Activated naive CD4-positive, alpha-beta T cell treated with anti-CD3 and anti-CD28 coated beads for 36 hours (primary cell): ENCODE measurements around the gene ARSI. TPM values are rescaled to one million over a fixed set of nuclear protein-coding genes. Genes with fewer than 3 reads are reported as not detected.

Source experiments
- CTCF ChIA-PET: fragments of 350-600 bp; sonication (Branson Sonifier 250); formaldehyde crosslinking; loops from one replicate; lab custom pipeline; 2021; ENCODE audit warnings: antibody characterized with exemption; lab: Charles Lee
- DNase-seq: peaks from one replicate; pipeline ENCODE4 v3.0.0-alpha.2; 2020
- H3K27ac Mint-ChIP-seq: one replicate; pipeline ENCODE4 v1.8.0; 2021; ENCODE audit warnings: mild to moderate bottlenecking, mixed read lengths
- H3K27me3 Mint-ChIP-seq: one replicate; pipeline ENCODE4 v1.8.0; 2021; ENCODE audit warnings: low read depth, mixed read lengths
- H3K36me3 Mint-ChIP-seq: one replicate; pipeline ENCODE4 v1.8.0; 2021; ENCODE audit warnings: low read depth, mixed read lengths
- H3K4me1 Mint-ChIP-seq: one replicate; pipeline ENCODE4 v1.8.0; 2021; ENCODE audit warnings: low read depth, mixed read lengths
- H3K4me3 Mint-ChIP-seq: one replicate; pipeline ENCODE4 v1.8.0; 2021; ENCODE audit warnings: mild to moderate bottlenecking, moderate library complexity, mixed read lengths
- H3K9me3 Mint-ChIP-seq: one replicate; pipeline ENCODE4 v1.8.0; 2021; ENCODE audit warnings: mixed read lengths
- intact Hi-C: fragments of 100-400 bp; cut with micrococcal nuclease; formaldehyde crosslinking; loops from one replicate; pipeline ENCODE4 v1.15.1; 2023
- total RNA-seq, 2 experiments: library from RNA; stranded (reverse); gene quantifications; one replicate each; pipeline ENCODE4 v1.2.3, GENCODE V29; 2021

Gene ARSI
- total RNA-seq, result not detected

DNA sequence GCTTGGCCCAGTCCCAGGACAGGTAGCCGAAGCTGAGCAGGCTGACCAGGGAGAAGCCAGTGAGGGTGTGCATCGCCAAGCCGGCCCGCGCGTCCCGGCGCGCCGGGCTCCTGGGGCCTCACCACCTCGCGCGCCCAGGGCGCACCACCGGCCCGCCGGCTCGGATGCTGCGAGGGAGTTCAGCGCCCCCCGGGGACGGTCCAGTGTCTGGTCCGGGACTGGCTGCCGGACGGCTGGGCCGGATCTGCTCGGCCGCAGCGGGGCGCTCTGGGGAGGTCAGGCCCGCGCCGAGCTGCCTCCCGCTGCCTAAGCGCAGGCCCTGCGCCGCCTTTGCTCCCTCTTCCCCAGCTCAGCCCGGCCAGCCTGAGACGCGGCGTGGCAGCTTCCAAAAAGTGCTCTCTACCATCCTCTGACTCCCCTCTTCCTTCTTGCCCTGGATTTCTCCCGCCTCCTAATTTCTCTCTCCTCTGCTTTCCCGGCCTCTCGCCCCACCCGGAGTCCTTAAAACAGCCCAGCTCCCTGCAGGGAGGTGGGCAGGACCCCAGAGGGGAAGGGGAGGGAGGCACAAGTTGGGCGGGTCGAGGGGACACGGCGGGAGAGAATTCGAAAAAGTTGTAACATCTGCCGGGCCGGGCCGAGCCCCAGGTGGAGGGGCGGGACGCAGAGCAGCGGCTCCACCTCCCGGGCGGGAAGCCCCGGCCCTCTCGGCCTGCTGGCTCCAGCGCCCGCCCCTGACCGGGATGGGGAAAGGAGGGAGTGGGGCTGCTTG, at the start of gene ARSI:
ARSI (minus strand) TSS at position 605 of the 769 bp plus-strand sequence; CDS start at position 73, 532 bp downstream.
- intact Hi-C loops, result no loop called here
- Mint-ChIP-seq H3K4me1 (peaks cover 2% of the 10 kb centered on the region), H3K27ac (no peak within 1 kb of the TSS), H3K27me3 (peaks cover 28% of the 10 kb centered on the region), H3K36me3 (no peaks in the 10 kb centered on the region), H3K9me3 (no peaks in the 10 kb centered on the region), H3K4me3 (no peak within 1 kb of the TSS)
- no peak for DNase-seq
- CTCF ChIA-PET, result interaction anchor here (0.5 kb wide), 1 partner anchor 413 kb away, joined by 3 read pairs; no protein-coding TSS in a partner anchor

- H3K4me1 Mint-ChIP-seq, result peaks cover 8% of the 10 kb centered on the region
- peak overlapping the region; percentile 28 for H3K27ac Mint-ChIP-seq
- no peaks in the 10 kb centered on the region for H3K9me3 Mint-ChIP-seq
- peak; percentile 81 for DNase-seq
- H3K36me3 Mint-ChIP-seq, result no peaks in the 10 kb centered on the region
- CTCF ChIA-PET, result interaction anchor here (0.6 to 1.8 kb wide), 11 partner anchors 8 to 311 kb away, joined by 3 to 12 read pairs (median 3); no protein-coding TSS in a partner anchor
- intact Hi-C loops, result loop anchor here (1.0 to 2.0 kb wide), 5 partner anchors 78 to 220 kb away; no protein-coding TSS in a partner anchor
- no peaks in the 10 kb centered on the region for H3K27me3 Mint-ChIP-seq
- H3K4me3 Mint-ChIP-seq, result no peak overlapping the region
These were observed 48.0 kb upstream of the ARSI start for GRCh38 chr5:150350524-150351344.

DNA sequence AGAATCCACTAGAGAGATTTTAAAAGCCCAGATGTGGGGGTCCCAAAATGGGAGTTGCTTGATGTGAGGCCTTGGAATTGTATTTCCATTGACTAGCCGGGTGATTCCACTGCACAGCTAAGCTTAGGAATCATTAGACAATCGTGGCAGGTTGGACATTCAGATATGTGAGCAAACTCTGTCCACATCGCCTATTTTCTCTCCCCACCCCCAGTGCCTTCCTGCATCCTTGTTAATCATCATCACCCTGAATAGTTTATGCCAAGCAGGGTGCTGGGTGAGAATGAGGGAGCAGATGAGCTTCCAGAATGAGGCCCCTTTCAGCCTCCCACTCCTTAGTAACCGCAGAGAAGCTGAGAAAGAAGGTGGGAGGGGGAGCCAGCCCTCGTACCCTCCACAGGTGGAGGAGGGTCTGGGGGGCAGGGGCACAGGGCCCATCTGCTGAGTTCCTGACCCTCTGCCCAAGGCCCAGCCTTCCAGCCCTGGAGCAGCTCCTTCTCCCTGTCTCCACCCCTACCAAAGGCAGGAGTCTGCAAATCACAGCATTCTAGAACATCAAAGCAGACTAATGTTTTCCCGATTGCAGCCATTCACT, 47.1 kb upstream of the ARSI start:
- Mint-ChIP-seq H3K27ac (no peak overlapping the region), H3K9me3 (no peaks in the 10 kb centered on the region), H3K4me1 (peaks cover 8% of the 10 kb centered on the region), H3K27me3 (no peaks in the 10 kb centered on the region), H3K36me3 (no peaks in the 10 kb centered on the region), H3K4me3 (no peak overlapping the region)
- intact Hi-C loops, result loop anchor here (1.0 to 2.0 kb wide), 5 partner anchors 77 to 219 kb away; no protein-coding TSS in a partner anchor
- CTCF ChIA-PET, result interaction anchor here (0.7 to 1.8 kb wide), 6 partner anchors 15 to 310 kb away, joined by 3 to 9 read pairs (median 4); no protein-coding TSS in a partner anchor
- DNase-seq, result no peak

- Mint-ChIP-seq H3K27ac (no peak overlapping the region), H3K27me3 (no peaks in the 10 kb centered on the region), H3K9me3 (no peaks in the 10 kb centered on the region), H3K4me1 (peaks cover 8% of the 10 kb centered on the region), H3K4me3 (no peak overlapping the region), H3K36me3 (no peaks in the 10 kb centered on the region)
- CTCF ChIA-PET, result interaction anchor here (0.6 to 1.1 kb wide), 2 partner anchors 111 to 711 kb away, joined by 3 to 4 read pairs; no protein-coding TSS in a partner anchor
- intact Hi-C loops, result no loop called here
- DNase-seq, result no peak
These were observed 44.7 kb upstream of the ARSI start for GRCh38 chr5:150347451-150347850.

- H3K4me3 Mint-ChIP-seq, result no peak overlapping the region
- no peaks in the 10 kb centered on the region for H3K9me3 Mint-ChIP-seq
- H3K36me3 Mint-ChIP-seq, result no peaks in the 10 kb centered on the region
- peaks cover 8% of the 10 kb centered on the region for H3K4me1 Mint-ChIP-seq
- intact Hi-C loops, result no loop called here
- DNase-seq, result no peak
- CTCF ChIA-PET, result interaction anchor here (0.6 kb wide), 1 partner anchor 710 kb away, joined by 3 read pairs; no protein-coding TSS in a partner anchor
- no peaks in the 10 kb centered on the region for H3K27me3 Mint-ChIP-seq
- H3K27ac Mint-ChIP-seq, result no peak overlapping the region
These were observed 44.3 kb upstream of the ARSI start for GRCh38 chr5:150347003-150347402.

GRCh38 chr5:150346592-150346991, 43.9 kb upstream of the ARSI start:
- no peaks in the 10 kb centered on the region for H3K36me3 Mint-ChIP-seq
- no peak overlapping the region for H3K4me3 Mint-ChIP-seq
- no peak overlapping the region for H3K27ac Mint-ChIP-seq
- peaks cover 8% of the 10 kb centered on the region for H3K4me1 Mint-ChIP-seq
- no peaks in the 10 kb centered on the region for H3K27me3 Mint-ChIP-seq
- DNase-seq, result no peak
- no peaks in the 10 kb centered on the region for H3K9me3 Mint-ChIP-seq
- intact Hi-C loops, result no loop called here
- CTCF ChIA-PET, result no interaction called here

- Mint-ChIP-seq H3K27ac (no peak overlapping the region), H3K9me3 (no peaks in the 10 kb centered on the region), H3K27me3 (no peaks in the 10 kb centered on the region), H3K36me3 (no peaks in the 10 kb centered on the region), H3K4me3 (no peak overlapping the region), H3K4me1 (peaks cover 4% of the 10 kb centered on the region)
- intact Hi-C loops, result no loop called here
- no peak for DNase-seq
- CTCF ChIA-PET, result interaction anchor here (0.7 to 1.4 kb wide), 2 partner anchors 188 to 215 kb away, joined by 3 read pairs; no protein-coding TSS in a partner anchor
These were observed 43.0 kb upstream of the ARSI start for GRCh38 chr5:150345716-150346115.

DNA sequence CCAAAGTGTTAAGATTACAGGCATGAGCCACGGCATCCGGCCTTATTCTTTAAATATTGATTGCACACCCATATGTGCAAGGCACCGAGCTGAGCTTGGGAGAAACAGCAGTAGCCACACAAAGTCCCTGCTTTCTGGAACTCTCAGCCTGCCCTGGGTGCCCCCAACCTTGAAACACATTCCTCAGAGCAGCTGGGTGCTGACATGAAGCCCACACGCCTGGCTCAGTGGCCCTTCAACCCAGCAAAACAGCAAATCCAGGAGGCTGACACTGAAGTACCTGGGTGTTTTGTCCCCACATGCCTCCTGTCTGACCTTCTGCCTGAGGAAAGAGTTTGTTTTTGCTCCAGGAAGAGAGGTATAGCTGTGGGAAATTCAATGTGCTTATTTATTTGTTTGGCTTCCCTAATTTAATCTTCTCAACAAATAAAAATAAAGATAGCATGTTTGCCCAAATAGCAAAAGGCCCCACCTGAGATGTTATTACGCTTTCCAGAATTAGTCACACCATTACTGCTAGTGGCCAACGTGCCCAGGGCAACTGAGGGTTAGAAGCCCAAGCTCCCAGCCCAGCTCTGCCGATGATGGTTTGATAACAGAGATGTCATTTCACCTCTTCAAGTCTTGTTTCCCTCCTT, 41.4 kb upstream of the ARSI start:
- no peaks in the 10 kb centered on the region for H3K36me3 Mint-ChIP-seq
- no peak overlapping the region for H3K27ac Mint-ChIP-seq
- DNase-seq, result no peak
- intact Hi-C loops, result no loop called here
- CTCF ChIA-PET, result no interaction called here
- H3K4me1 Mint-ChIP-seq, result no peaks in the 10 kb centered on the region
- H3K27me3 Mint-ChIP-seq, result no peaks in the 10 kb centered on the region
- no peaks in the 10 kb centered on the region for H3K9me3 Mint-ChIP-seq
- H3K4me3 Mint-ChIP-seq, result no peak overlapping the region

- Mint-ChIP-seq H3K9me3 (no peaks in the 10 kb centered on the region), H3K27me3 (no peaks in the 10 kb centered on the region), H3K27ac (no peak overlapping the region), H3K4me1 (no peaks in the 10 kb centered on the region), H3K4me3 (no peak overlapping the region), H3K36me3 (no peaks in the 10 kb centered on the region)
- intact Hi-C loops, result no loop called here
- CTCF ChIA-PET, result interaction anchor here (1.1 to 1.2 kb wide), 2 partner anchors 8 to 71 kb away, joined by 3 read pairs; no protein-coding TSS in a partner anchor
- DNase-seq, result no peak
These were observed 39.9 kb upstream of the ARSI start for GRCh38 chr5:150342583-150342982.

GRCh38 chr5:150341989-150342388, 39.3 kb upstream of the ARSI start:
- Mint-ChIP-seq H3K36me3 (no peaks in the 10 kb centered on the region), H3K9me3 (no peaks in the 10 kb centered on the region), H3K27me3 (no peaks in the 10 kb centered on the region), H3K27ac (no peak overlapping the region), H3K4me1 (no peaks in the 10 kb centered on the region), H3K4me3 (no peak overlapping the region)
- intact Hi-C loops, result no loop called here
- no peak for DNase-seq
- CTCF ChIA-PET, result interaction anchor here (1.1 to 1.2 kb wide), 2 partner anchors 9 to 70 kb away, joined by 3 read pairs; no protein-coding TSS in a partner anchor

DNA sequence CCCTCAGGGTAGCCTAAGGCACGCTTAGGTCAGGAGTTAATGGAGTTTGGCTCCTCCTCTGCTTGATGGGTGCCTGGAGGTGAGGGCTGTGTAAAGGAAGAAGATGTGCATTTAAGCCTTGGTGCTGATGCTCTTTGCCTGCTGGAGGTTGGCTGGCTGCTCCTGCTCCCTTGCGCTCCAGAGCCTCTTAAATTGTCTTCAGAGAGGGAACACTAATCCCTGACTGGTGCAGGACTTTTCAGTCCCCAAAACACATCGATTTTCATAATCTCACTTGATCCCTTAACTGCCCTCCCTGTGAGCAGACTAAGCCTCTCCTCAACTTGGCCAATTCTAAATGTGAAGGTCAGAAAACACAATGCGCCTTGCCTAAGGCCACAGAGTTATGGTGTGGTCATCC, 38.6 kb upstream of the ARSI start:
- no peak for DNase-seq
- CTCF ChIA-PET, result no interaction called here
- no peak overlapping the region for H3K27ac Mint-ChIP-seq
- no peaks in the 10 kb centered on the region for H3K27me3 Mint-ChIP-seq
- H3K9me3 Mint-ChIP-seq, result no peaks in the 10 kb centered on the region
- no peaks in the 10 kb centered on the region for H3K36me3 Mint-ChIP-seq
- H3K4me1 Mint-ChIP-seq, result no peaks in the 10 kb centered on the region
- intact Hi-C loops, result no loop called here
- H3K4me3 Mint-ChIP-seq, result no peak overlapping the region
